ENCODE data around the gene TAGLN.

The TAGLN gene

GRCh38 chr11:117231842-117232091, 32.6 kb downstream of the TAGLN start, which contains the start of gene PCSK7:
Gene PCSK7, minus strand, starts transcription at chr11:117232073. Its CDS starts 2,229 bp downstream, at chr11:117229844.
- DNase-seq: no peak

GRCh38 chr11:117232092-117232878, 33.1 kb downstream of the TAGLN start, which contains the start of gene RNF214:
Gene RNF214, plus strand, starts transcription at chr11:117232671. Its CDS starts 1,602 bp downstream, at chr11:117234273.
- DNase-seq: peak; percentile 84

DNA sequence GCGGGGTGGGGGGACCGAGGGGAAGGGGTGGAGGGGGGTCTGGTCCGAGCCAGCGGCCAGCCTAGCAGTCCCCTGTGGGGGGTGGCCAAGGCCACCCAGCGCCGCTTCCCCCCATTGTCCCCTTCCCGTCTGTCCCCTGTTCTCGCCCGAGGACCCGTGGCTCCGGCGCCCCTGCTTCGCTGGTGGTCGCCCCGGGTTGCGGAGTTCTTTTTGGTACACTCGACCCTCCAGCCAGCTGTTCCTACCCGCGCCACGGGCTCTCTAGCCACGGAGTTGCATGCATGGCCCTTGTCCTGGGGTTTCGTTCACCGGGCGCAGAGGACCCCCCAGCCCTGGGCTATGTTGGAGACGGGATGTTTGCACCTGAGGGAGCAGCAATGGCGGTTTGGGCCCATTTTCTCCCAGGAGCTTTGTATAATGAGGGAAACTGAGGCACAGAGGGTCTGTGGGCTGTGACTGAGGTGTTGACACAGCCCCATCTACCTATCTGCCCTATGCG, 33.8 kb downstream of the TAGLN start:
- DNase-seq: no peak

GRCh38 chr11:117238221-117238620, 39.1 kb downstream of the TAGLN start:
- DNase-seq: no peak

- no peak for DNase-seq
These were observed 40.1 kb downstream of the TAGLN start for GRCh38 chr11:117239295-117239694.

DNA sequence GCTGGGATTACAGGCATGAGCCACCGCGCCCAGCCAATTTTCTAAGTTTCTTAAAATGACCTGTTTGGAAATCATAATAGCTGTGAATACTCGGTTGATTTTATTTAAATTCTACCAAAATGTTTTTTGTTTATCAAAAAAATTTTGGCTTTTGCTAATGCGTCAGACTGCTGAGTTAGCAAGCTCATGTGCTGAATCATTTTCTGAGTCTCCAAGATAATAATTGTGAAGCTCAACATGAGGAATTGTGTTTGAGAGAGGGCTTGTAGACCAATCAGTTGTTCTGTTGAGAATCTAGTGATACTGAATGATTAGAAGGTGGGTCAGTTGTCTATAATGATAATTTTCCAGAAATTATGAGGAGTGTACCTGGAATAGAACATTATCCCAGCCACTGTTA, 49.2 kb downstream of the TAGLN start:
- no peak for DNase-seq

GRCh38 chr11:117249571-117249970, 50.4 kb downstream of the TAGLN start:
- DNase-seq: no peak

DNA sequence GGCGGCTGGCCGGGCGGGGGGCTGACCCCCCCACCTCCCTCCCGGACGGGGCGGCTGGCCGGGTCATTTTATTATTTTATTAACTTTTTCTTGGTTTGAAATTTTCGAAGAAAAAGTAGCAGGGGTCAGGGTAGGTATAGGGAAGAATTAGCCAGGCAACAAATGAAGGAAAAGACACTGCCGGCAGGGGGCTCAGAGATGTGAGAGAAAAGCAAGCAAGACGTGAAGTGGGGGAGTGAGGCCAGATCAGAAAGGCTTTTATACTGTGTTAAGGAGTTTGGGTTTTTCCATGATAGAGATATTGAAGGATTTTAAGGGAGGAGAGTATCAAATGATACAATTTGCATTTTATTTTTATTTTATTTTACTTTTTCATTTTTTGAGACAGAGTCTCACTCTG, 52.3 kb downstream of the TAGLN start:
- no peak for DNase-seq

GRCh38 chr11:117255966-117256365, 56.8 kb downstream of the TAGLN start:
- DNase-seq: no peak

GRCh38 chr11:117256573-117256972, 57.4 kb downstream of the TAGLN start:
- DNase-seq: no peak
